Measurements from ENCODE around the gene GBP3.
"Not testable (repeated sequence)": the region's sequence is repeated elsewhere in the genome, so short reads cannot be mapped to it uniquely, and the experiment has no call there.

The GBP3 gene

GRCh38 chr1:88974616-88975172 lies 48.0 kb downstream of the GBP3 start:
- not testable (repeated sequence) for DNase-seq

- DNase-seq, result no peak
Measured at GRCh38 chr1:88973520-88974137, 49.0 kb downstream of the GBP3 start.

GRCh38 chr1:88961647-88962275 lies 60.9 kb downstream of the GBP3 start:
- DNase-seq, result no peak

- no peak for DNase-seq
Measured at GRCh38 chr1:88961081-88961480, 61.6 kb downstream of the GBP3 start.

Measured in cortex of kidney (tissue), 1 donor.